Keratinocyte (primary cell): Measurements from ENCODE around the gene MLLT10.

Experiments
- EZH2 ChIP-seq: IDR thresholded peaks from one replicate; pipeline ENCODE4 v1.6.1; 2012; ENCODE audit warnings: inconsistent platforms, mild to moderate bottlenecking, low read length, moderate library complexity
- TF ChIP-seq, protein P1 (sequence below), 3 experiments: IDR thresholded peaks in 1 of 3; conservative IDR thresholded peaks in 1 of 3; optimal IDR thresholded peaks in 1 of 3; 2 replicates in 2 of 3; 3 replicates in 1 of 3; pipeline versions ENCODE3 to v1.5.1; 2011; ENCODE audit warnings: low read length in 3 of 3, mild to moderate bottlenecking in 3 of 3, moderate library complexity in 2 of 3, control low read depth in 1 of 3, inconsistent platforms in 1 of 3; ENCODE audit not compliant: insufficient read depth in 2 of 3; ENCODE audit errors: extremely low read depth in 1 of 3

DNA sequence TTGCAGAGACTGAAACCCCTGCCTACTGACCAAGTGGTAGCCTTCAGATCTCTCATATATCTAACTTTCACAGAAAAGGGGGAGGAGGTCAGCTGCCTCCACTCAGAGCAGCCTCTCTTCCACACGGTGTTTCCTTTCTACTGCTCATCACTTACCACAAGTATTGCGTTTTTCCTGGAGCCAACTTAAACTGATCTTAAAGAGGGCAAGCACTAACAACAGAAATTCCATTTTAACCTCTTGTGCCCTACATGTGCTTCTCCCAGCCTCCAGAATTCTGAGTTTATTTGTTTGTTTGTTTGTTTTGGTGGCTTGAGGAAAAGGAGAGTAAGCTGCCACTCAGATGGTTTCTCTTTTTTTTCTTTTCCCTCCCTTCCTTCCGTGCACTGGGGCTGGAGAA, 27.7 kb upstream of the MLLT10 start:
- TF ChIP-seq, protein P1, sequence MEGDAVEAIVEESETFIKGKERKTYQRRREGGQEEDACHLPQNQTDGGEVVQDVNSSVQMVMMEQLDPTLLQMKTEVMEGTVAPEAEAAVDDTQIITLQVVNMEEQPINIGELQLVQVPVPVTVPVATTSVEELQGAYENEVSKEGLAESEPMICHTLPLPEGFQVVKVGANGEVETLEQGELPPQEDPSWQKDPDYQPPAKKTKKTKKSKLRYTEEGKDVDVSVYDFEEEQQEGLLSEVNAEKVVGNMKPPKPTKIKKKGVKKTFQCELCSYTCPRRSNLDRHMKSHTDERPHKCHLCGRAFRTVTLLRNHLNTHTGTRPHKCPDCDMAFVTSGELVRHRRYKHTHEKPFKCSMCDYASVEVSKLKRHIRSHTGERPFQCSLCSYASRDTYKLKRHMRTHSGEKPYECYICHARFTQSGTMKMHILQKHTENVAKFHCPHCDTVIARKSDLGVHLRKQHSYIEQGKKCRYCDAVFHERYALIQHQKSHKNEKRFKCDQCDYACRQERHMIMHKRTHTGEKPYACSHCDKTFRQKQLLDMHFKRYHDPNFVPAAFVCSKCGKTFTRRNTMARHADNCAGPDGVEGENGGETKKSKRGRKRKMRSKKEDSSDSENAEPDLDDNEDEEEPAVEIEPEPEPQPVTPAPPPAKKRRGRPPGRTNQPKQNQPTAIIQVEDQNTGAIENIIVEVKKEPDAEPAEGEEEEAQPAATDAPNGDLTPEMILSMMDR (optimal IDR thresholded peaks at IDR 0.05 in 1 of 3, IDR thresholded peaks at IDR 0.05 in 1 of 3, conservative IDR thresholded peaks at IDR 0.05 in 1 of 3; ENCODE audit: extremely low read depth in 1 of 3, insufficient read depth in 2 of 3, low read length in 3 of 3): no peak
- TF ChIP-seq EZH2: no peak
